Keratinocyte (primary cell): ENCODE results near the gene OR52E8. TPM values are rescaled to one million over a fixed set of nuclear protein-coding genes. Genes with fewer than 3 reads are reported as not detected.

Experiments
- DNase-seq: peaks from one replicate; pipeline ENCODE4 v3.0.0-alpha.2; 2011; ENCODE audit warnings: low read depth, missing footprints, low spot score
- FAIRE-seq: peaks from 2 replicates; lab custom pipeline; 2011; peaks lifted over from hg19 to GRCh38; lab: Jason Lieb, UNC
- H2AFZ ChIP-seq: 2 replicates; pipeline ENCODE4 v1.6.0; 2012; ENCODE audit warnings: low read length, control low read depth, inconsistent platforms; ENCODE audit not compliant: control insufficient read depth
- H3K27ac ChIP-seq: 2 replicates; pipeline ENCODE4 v1.5.1; 2011; ENCODE audit warnings: low read length; ENCODE audit not compliant: control insufficient read depth, insufficient read depth
- H3K27me3 ChIP-seq: 3 replicates; pipeline ENCODE4 v1.6.0; 2011; ENCODE audit warnings: low read length; ENCODE audit not compliant: control insufficient read depth, insufficient read depth; ENCODE audit errors: extremely low read depth
- H3K36me3 ChIP-seq, 2 experiments: 2 replicates in 1 of 2; 3 replicates in 1 of 2; pipeline ENCODE4 v1.5.1; 2011; ENCODE audit warnings: low read length in 2 of 2, mild to moderate bottlenecking in 1 of 2; ENCODE audit not compliant: control insufficient read depth in 2 of 2, insufficient read depth in 2 of 2; ENCODE audit errors: extremely low read depth in 1 of 2
- H3K4me1 ChIP-seq: 3 replicates; pipeline ENCODE4 v1.5.1; 2011; ENCODE audit warnings: low read length; ENCODE audit not compliant: control insufficient read depth, insufficient read depth; ENCODE audit errors: extremely low read depth
- H3K4me2 ChIP-seq: 3 replicates; pipeline ENCODE4 v1.6.0; 2011; ENCODE audit warnings: low read depth, low read length; ENCODE audit not compliant: control insufficient read depth, insufficient read depth; ENCODE audit errors: extremely low read depth
- H3K4me3 ChIP-seq, 3 experiments: fragments of 200-600 bp in 1 of 3; sonication (generic) in 1 of 3; 2 replicates in 2 of 3; 3 replicates in 1 of 3; pipeline ENCODE4 v1.5.1; 2011 to 2016; ENCODE audit warnings: low read length in 3 of 3, mild to moderate bottlenecking in 3 of 3, control low read depth in 2 of 3, inconsistent platforms in 1 of 3, low read depth in 1 of 3, mixed read lengths in 1 of 3, mixed run types in 1 of 3, moderate library complexity in 1 of 3; ENCODE audit not compliant: control insufficient read depth in 2 of 3, insufficient read depth in 2 of 3; ENCODE audit errors: extremely low read depth in 1 of 3
- H3K79me2 ChIP-seq: 2 replicates; pipeline ENCODE4 v1.6.0; 2012; ENCODE audit warnings: low read length; ENCODE audit not compliant: control insufficient read depth, insufficient read depth
- H3K9ac ChIP-seq: 3 replicates; pipeline ENCODE4 v1.6.0; 2011; ENCODE audit warnings: low read length; ENCODE audit not compliant: control insufficient read depth, insufficient read depth; ENCODE audit errors: extremely low read depth
- H3K9me1 ChIP-seq: 3 replicates; pipeline ENCODE4 v1.6.0; 2011; ENCODE audit warnings: low read length; ENCODE audit not compliant: control insufficient read depth, insufficient read depth; ENCODE audit errors: extremely low read depth
- H3K9me3 ChIP-seq: 2 replicates; pipeline ENCODE4 v1.5.1; 2012; ENCODE audit warnings: low read depth, low read length; ENCODE audit not compliant: control insufficient read depth
- H4K20me1 ChIP-seq: 3 replicates; pipeline ENCODE4 v1.6.0; 2011; ENCODE audit warnings: low read length; ENCODE audit not compliant: control insufficient read depth, insufficient read depth; ENCODE audit errors: extremely low read depth
- EZH2 ChIP-seq: IDR thresholded peaks from one replicate; pipeline ENCODE4 v1.6.1; 2012; ENCODE audit warnings: inconsistent platforms, mild to moderate bottlenecking, low read length, moderate library complexity
- dilution Hi-C: fragments of 300-500 bp; cut with MboI; formaldehyde crosslinking; loops from one replicate; pipeline ENCODE4 v1.7.0; 2020; ENCODE audit warnings: low sequenced_read_pairs; ENCODE audit not compliant: extremely low pct_ligation_motif_present
- polyA plus RNA-seq, 5 experiments: library from polyadenylated mRNA; depleted of rRNA in 3 of 5; stranded (reverse) in 3 of 5; stranded (forward) in 1 of 5; unstranded in 1 of 5; fragments of >200 nt; gene quantifications; 1 replicate in 1 of 5; 2 replicates in 3 of 5; 3 replicates in 1 of 5; pipeline versions ENCODE4 v1.2.1 to v1.2.3, GENCODE V29; 2011 to 2012; ENCODE audit warnings: missing spikeins in 2 of 5, low read depth in 1 of 5, low replicate concordance in 1 of 5
- TF ChIP-seq, protein P1 (sequence below), 3 experiments: IDR thresholded peaks in 1 of 3; conservative IDR thresholded peaks in 1 of 3; optimal IDR thresholded peaks in 1 of 3; 2 replicates in 2 of 3; 3 replicates in 1 of 3; pipeline versions ENCODE3 to v1.5.1; 2011; ENCODE audit warnings: low read length in 3 of 3, mild to moderate bottlenecking in 3 of 3, moderate library complexity in 2 of 3, control low read depth in 1 of 3, inconsistent platforms in 1 of 3; ENCODE audit not compliant: insufficient read depth in 2 of 3; ENCODE audit errors: extremely low read depth in 1 of 3

Gene OR52E8
- polyA plus RNA-seq, 1 donor (not counting 4 experiments of a cell fraction or from before 2014, with no cell fraction given), result not detected

- FAIRE-seq, result no peak
- H2AFZ ChIP-seq, result no peak overlapping the region
- dilution Hi-C loops, result no loop called here
Observed at GRCh38 chr11:5833446-5833845, 24.0 kb downstream of the OR52E8 start.

GRCh38 chr11:5831196-5831829 is 26.2 kb downstream of the OR52E8 start:
- TF ChIP-seq, protein P1, sequence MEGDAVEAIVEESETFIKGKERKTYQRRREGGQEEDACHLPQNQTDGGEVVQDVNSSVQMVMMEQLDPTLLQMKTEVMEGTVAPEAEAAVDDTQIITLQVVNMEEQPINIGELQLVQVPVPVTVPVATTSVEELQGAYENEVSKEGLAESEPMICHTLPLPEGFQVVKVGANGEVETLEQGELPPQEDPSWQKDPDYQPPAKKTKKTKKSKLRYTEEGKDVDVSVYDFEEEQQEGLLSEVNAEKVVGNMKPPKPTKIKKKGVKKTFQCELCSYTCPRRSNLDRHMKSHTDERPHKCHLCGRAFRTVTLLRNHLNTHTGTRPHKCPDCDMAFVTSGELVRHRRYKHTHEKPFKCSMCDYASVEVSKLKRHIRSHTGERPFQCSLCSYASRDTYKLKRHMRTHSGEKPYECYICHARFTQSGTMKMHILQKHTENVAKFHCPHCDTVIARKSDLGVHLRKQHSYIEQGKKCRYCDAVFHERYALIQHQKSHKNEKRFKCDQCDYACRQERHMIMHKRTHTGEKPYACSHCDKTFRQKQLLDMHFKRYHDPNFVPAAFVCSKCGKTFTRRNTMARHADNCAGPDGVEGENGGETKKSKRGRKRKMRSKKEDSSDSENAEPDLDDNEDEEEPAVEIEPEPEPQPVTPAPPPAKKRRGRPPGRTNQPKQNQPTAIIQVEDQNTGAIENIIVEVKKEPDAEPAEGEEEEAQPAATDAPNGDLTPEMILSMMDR (optimal IDR thresholded peaks at IDR 0.05 in 1 of 3, IDR thresholded peaks at IDR 0.05 in 1 of 3, conservative IDR thresholded peaks at IDR 0.05 in 1 of 3; ENCODE audit: extremely low read depth in 1 of 3, insufficient read depth in 2 of 3, low read length in 3 of 3), result no peak
- TF ChIP-seq EZH2, result no peak
- no peaks in the 10 kb centered on the region for H3K27me3 ChIP-seq
- H3K9ac ChIP-seq, result no peak overlapping the region
- DNase-seq (no peak), FAIRE-seq (no peak)
- H3K4me1 ChIP-seq, result no peaks in the 10 kb centered on the region
- H3K4me3 ChIP-seq, result no peak overlapping the region
- H4K20me1 ChIP-seq, result no peaks in the 10 kb centered on the region
- dilution Hi-C loops, result no loop called here
- no peaks in the 10 kb centered on the region for H3K9me1 ChIP-seq
- no peaks in the 10 kb centered on the region for H3K79me2 ChIP-seq
- no peaks in the 10 kb centered on the region for H3K36me3 ChIP-seq
- H3K4me2 ChIP-seq, result no peak overlapping the region
- no peak overlapping the region for H3K27ac ChIP-seq
- H2AFZ ChIP-seq, result no peak overlapping the region
- no peaks in the 10 kb centered on the region for H3K9me3 ChIP-seq

More at GRCh38 chr11:5833446-5833845, 24.0 kb downstream of the OR52E8 start:
- Histone ChIP-seq H3K4me2 (no peak overlapping the region), H3K9ac (no peak overlapping the region), H4K20me1 (no peaks in the 10 kb centered on the region), H3K36me3 (no peaks in the 10 kb centered on the region), H3K27me3 (no peaks in the 10 kb centered on the region), H3K9me3 (no peaks in the 10 kb centered on the region), H3K4me3 (no peak overlapping the region), H3K27ac (no peak overlapping the region), H3K4me1 (no peaks in the 10 kb centered on the region), H3K79me2 (no peaks in the 10 kb centered on the region), H3K9me1 (no peaks in the 10 kb centered on the region)
- no peak for DNase-seq
- TF ChIP-seq, protein P1 (optimal IDR thresholded peaks at IDR 0.05 in 1 of 3, IDR thresholded peaks at IDR 0.05 in 1 of 3, conservative IDR thresholded peaks at IDR 0.05 in 1 of 3; ENCODE audit: extremely low read depth in 1 of 3, insufficient read depth in 2 of 3, low read length in 3 of 3), result no peak
- TF ChIP-seq EZH2, result no peak
